ENCODE results near the gene CASTOR1. TPM values are rescaled to one million over a fixed set of nuclear protein-coding genes. Genes with fewer than 3 reads are reported as not detected.

Gene CASTOR1
- polyA plus RNA-seq, 1 experiment: 12.0 TPM

GRCh38 chr22:30235687-30236170 is 53.6 kb downstream of the CASTOR1 start:
- Histone ChIP-seq H3K27ac (ENCODE audit: low read depth, low read length) (peak overlapping the region; percentile 90), H3K27me3 (ENCODE audit: control insufficient read depth, insufficient read depth, low read length) (no peaks in the 10 kb centered on the region), H3K4me3 (ENCODE audit: low read depth, low read length) (no peak overlapping the region), H3K9me3 (ENCODE audit: control insufficient read depth, insufficient read depth, low read length) (peaks cover 4% of the 10 kb centered on the region; the same call in 1 of the 2 replicates)
- CTCF ChIA-PET: interaction anchor here (0.6 to 1.1 kb wide), 2 partner anchors 58 to 128 kb away, joined by 3 read pairs; no protein-coding TSS in a partner anchor
- no peak for TF ChIP-seq CTCF (IDR thresholded peaks at IDR 0.05; ENCODE audit: low read depth, low read length)
- peak; percentile 61 for DNase-seq (ENCODE audit: low read depth, low spot score)
- POLR2A ChIA-PET: interaction anchor here (0.6 to 2.6 kb wide), 6 partner anchors 11 to 39 kb away, joined by 3 to 10 read pairs (median 6); partner anchors contain the start of gene LIF

Other genes with a start within 250 kb of the CASTOR1 start
- not detected in 2 replicates for gene HORMAD2, start 209.0 kb downstream of the CASTOR1 start, polyA plus RNA-seq (2011; rRNA removed)
- 53.9 and 121 TPM in 2 replicates for gene LIF, start 42.7 kb downstream of the CASTOR1 start, polyA plus RNA-seq (2011; rRNA removed)
- gene OSM, start 22.7 kb downstream of the CASTOR1 start, polyA plus RNA-seq (2011; rRNA removed): not detected in 2 replicates
- gene TBC1D10A, start 37.4 kb upstream of the CASTOR1 start, polyA plus RNA-seq (2011; rRNA removed): 14.5 and 17.5 TPM in 2 replicates
- gene SF3A1, start 67.4 kb upstream of the CASTOR1 start, polyA plus RNA-seq (2011; rRNA removed): 53.1 and 82.7 TPM in 2 replicates
- gene CCDC157, start 67.5 kb upstream of the CASTOR1 start, polyA plus RNA-seq (2011; rRNA removed): 1.6 and 1.8 TPM in 2 replicates
- gene RNF215, start 97.9 kb upstream of the CASTOR1 start, polyA plus RNA-seq (2011; rRNA removed): 11.4 and 12.1 TPM in 2 replicates
- gene SEC14L2, start 107.5 kb upstream of the CASTOR1 start, polyA plus RNA-seq (2011; rRNA removed): 15.8 and 17.7 TPM in 2 replicates
- gene MTFP1, start 136.3 kb upstream of the CASTOR1 start, polyA plus RNA-seq (2011; rRNA removed): 4.1 and 4.2 TPM in 2 replicates
- gene SEC14L3, start 182.5 kb upstream of the CASTOR1 start, polyA plus RNA-seq (2011; rRNA removed): not detected in 2 replicates
- not detected in 2 replicates for gene SEC14L4, start 216.2 kb upstream of the CASTOR1 start, polyA plus RNA-seq (2011; rRNA removed)